SK-N-MC (cell line): ENCODE results near the gene IRF5.

Experiments used
- EZH2 ChIP-seq: fragments of 200-600 bp; sonication (generic); IDR thresholded peaks from one replicate; pipeline ENCODE4 v1.6.1; 2017; ENCODE audit warnings: antibody characterized with exemption
- FOXP2 ChIP-seq: optimal IDR thresholded peaks from 2 replicates; pipeline ENCODE3; 2011; ENCODE audit warnings: mild to moderate bottlenecking, moderate library complexity; ENCODE audit not compliant: insufficient read depth; ENCODE audit errors: extremely low read length, control extremely low read depth
- POLR2AphosphoS5 ChIP-seq: IDR thresholded peaks from 2 replicates; pipeline ENCODE4 v1.6.1; 2012; ENCODE audit warnings: mild to moderate bottlenecking, low read depth, low read length, borderline replicate concordance

DNA sequence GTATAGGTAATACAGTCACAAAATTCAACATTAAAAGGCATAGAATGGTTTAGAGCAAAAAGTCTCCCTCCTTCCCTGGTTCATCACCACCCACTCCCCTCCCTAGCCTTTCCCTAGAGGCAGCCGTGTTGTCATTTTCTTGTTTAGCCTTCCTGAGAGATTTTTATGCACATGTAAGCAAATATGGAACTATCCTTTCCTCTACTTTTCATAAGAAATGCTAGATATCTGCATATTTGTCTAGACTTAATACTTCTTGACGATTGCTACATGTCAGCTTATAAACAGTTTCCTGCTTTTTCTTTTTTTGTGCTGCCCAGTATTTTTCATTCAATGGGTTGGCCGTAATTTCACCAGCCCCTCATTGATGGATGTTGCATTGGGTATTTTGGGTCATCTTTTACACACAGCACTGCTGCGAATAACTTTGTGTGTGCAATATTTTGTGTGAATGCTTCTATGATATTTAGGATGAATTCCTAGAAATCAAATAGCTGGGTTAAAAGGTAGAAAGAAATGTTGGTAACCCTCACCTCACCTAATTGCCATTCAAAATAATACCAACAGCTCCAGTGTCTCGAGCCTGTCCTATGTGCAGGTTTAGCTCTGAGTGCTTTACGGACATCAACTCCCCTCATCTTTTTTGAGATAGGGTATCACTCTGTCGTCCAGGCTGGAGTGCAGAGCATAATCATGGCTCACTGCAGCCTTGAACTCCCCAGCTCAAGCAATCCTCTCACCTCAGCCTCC lies 6.9 kb downstream of the IRF5 start:
- TF ChIP-seq EZH2, result no peak
- TF ChIP-seq POLR2AphosphoS5, result no peak
- no peak for TF ChIP-seq FOXP2
